Lower leg skin (tissue), 4 donors: ENCODE data around the gene MYT1. TPM values are rescaled to one million over a fixed set of nuclear protein-coding genes. Genes with fewer than 3 reads are reported as not detected.

Experiments
- DNase-seq, 2 donors: peaks; one replicate each; pipeline ENCODE4 v3.0.0-alpha.2; 2019; ENCODE audit warnings: low spot score in 2 of 2
- H3K4me3 ChIP-seq: fragments of 200-600 bp; sonication (generic); 2 replicates; pipeline ENCODE4 v1.5.1; 2017; ENCODE audit warnings: mild to moderate bottlenecking, low read depth; ENCODE audit not compliant: poor library complexity, severe bottlenecking
- POLR2A ChIP-seq, 2 donors: fragments of 450-650 bp; IDR thresholded peaks; one replicate each; pipeline ENCODE4 v1.6.1; 2016 to 2017; ENCODE audit warnings: antibody characterized with exemption in 2 of 2, mild to moderate bottlenecking in 1 of 2, moderate library complexity in 1 of 2
- WGBS, 2 donors: methylation state at CpG; one replicate each; pipeline ENCODE4 v1.1.5; 2018; 5-methylcytosine and 5-hydroxymethylcytosine counted together
- intact Hi-C: fragments of 100-400 bp; cut with DNase I; formaldehyde crosslinking; loops from one replicate; pipeline ENCODE4 v1.15.0; 2023; ENCODE audit warnings: low total_unique reads
- total RNA-seq, 4 donors: library from RNA; depleted of rRNA; stranded (reverse); fragments of >200 nt; gene quantifications; one replicate each; pipeline ENCODE4 v1.1.0, GENCODE V29; 2016
- TF ChIP-seq, protein P1 (sequence below), 3 donors: fragments of 450-650 bp; IDR thresholded peaks; one replicate each; pipeline ENCODE4 v1.5.1; 2016; ENCODE audit warnings: antibody characterized with exemption in 3 of 3, mild to moderate bottlenecking in 3 of 3, moderate library complexity in 2 of 3

The MYT1 gene
- total RNA-seq, 4 donors from 2014 or later, result 0.26 TPM; not detected in 3

DNA sequence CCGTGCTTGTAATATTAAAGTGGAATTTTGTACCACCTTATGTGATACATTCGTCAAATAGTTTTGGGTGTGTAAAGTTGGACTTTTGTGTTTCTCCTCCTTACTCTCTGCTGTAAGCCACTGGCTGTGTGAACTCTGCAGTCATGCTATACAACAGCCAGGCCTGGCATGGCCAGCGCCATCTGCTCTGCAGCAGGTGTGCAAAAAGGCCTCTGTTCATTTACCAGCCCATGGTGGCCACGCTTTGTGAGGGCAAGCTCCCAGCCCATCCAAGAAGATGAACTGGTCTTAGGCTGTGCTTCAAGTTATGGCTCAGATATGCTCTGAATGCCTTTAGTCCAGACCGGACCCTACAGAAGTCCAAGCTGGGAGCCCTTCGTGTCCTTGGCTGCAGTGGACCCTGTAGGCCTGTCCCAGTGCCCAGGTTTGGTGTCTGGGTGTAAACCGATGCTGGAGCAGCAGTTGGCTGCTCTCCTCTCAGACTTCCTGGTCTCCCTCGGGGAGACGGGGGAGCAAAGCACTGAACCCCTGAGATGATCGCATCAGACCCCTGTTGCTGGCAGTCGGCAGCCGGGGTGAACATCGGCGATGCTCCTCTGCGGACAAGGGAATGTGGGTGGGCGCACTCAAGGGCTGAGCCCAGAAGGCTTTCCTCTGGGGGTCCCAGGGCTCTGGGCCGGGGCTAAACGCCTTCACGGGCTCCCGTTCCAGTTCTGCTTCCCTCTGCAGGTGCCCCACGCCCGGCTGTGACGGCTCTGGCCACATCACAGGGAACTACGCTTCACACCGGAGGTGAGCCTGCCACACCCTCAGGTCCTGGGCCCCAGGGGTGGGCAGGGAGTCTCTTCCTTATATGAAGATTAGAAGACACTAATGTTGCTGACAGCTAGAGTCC lies 62.7 kb downstream of the MYT1 start:
- DNase-seq, result no peak
- intact Hi-C loops, result no loop called here
- WGBS, 2 donors, result 77 to 79% methylated on average over 23 to 24 of the region's 25 CpGs
- TF ChIP-seq POLR2A (IDR thresholded peaks at IDR 0.05), result no peak
- TF ChIP-seq, protein P1, sequence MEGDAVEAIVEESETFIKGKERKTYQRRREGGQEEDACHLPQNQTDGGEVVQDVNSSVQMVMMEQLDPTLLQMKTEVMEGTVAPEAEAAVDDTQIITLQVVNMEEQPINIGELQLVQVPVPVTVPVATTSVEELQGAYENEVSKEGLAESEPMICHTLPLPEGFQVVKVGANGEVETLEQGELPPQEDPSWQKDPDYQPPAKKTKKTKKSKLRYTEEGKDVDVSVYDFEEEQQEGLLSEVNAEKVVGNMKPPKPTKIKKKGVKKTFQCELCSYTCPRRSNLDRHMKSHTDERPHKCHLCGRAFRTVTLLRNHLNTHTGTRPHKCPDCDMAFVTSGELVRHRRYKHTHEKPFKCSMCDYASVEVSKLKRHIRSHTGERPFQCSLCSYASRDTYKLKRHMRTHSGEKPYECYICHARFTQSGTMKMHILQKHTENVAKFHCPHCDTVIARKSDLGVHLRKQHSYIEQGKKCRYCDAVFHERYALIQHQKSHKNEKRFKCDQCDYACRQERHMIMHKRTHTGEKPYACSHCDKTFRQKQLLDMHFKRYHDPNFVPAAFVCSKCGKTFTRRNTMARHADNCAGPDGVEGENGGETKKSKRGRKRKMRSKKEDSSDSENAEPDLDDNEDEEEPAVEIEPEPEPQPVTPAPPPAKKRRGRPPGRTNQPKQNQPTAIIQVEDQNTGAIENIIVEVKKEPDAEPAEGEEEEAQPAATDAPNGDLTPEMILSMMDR (IDR thresholded peaks at IDR 0.05), result no peak
- H3K4me3 ChIP-seq, result no peak overlapping the region

DNA sequence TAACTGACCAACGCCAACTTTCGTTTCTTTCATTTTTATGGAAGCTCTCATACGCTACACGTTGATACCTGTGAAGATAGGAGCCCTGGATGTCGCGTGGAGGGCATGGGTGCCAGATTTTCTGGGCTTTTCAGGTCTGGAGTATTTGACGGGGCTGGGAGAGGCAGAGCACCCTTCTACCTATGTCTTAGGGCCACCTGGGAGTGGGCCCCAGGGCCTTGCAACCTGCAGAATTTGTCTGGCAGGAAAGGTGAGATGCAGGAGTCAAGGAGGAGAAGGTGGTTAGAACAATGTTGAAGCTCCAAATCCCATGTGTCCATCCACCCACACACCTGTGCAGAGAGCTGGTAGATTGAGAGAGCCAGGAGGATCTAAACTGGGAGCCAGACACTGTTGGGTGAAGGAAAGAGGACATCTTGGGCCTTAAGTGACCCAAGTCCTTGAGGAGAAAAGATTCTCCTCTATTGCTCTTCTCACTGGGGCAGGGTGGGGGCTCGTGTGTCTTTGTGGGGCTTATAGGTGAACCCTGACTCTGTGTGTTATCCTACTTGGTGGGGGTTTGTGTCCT lies 63.9 kb downstream of the MYT1 start:
- 90 to 93% methylated on average over 8 of the region's 8 CpGs for WGBS, 2 donors
- intact Hi-C loops, result no loop called here
- H3K4me3 ChIP-seq, result no peak overlapping the region
- no peak for DNase-seq
- TF ChIP-seq, protein P1 (IDR thresholded peaks at IDR 0.05), result no peak
- TF ChIP-seq POLR2A (IDR thresholded peaks at IDR 0.05), result no peak

DNA sequence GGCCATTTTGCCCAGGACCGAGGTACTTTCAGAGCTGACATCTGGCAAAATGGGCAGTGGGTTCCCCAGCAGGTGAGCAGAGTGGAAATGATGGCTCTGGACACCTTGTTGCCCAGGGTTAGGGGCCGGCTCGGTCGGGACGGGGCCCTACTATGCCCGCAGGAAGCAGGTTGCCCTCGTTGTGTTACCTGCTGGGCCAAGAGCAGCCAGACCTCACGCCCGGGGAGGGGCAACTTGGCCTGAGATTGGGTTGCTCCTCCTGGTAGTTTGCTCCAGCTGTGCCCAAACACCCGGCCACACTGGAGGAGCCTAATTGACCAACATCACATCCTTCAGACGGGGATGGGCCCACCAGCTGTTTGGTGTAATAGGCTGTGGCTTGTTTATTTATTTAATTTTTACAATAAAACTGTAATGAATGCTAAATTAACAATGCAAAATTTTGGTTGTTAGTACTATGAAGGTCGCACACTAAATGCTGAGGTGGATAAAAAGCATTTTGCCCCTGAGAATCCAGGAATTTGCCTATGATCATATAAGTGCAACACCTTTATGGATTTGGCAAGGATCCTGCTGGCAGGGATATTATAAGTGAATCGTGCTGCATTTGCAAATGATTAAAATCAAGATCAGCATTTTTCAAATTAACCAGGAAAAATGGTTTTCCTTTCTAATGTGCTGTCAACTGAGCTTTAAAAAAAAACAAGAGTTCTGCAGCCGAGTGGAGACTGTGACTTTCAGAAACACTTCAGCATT lies 64.7 kb downstream of the MYT1 start:
- H3K4me3 ChIP-seq, result no peak overlapping the region
- no peak for DNase-seq
- WGBS, 2 donors, result 51 to 62% methylated on average over 11 to 14 of the region's 14 CpGs
- TF ChIP-seq POLR2A (IDR thresholded peaks at IDR 0.05), result no peak
- TF ChIP-seq, protein P1 (IDR thresholded peaks at IDR 0.05), result no peak
- intact Hi-C loops, result no loop called here

DNA sequence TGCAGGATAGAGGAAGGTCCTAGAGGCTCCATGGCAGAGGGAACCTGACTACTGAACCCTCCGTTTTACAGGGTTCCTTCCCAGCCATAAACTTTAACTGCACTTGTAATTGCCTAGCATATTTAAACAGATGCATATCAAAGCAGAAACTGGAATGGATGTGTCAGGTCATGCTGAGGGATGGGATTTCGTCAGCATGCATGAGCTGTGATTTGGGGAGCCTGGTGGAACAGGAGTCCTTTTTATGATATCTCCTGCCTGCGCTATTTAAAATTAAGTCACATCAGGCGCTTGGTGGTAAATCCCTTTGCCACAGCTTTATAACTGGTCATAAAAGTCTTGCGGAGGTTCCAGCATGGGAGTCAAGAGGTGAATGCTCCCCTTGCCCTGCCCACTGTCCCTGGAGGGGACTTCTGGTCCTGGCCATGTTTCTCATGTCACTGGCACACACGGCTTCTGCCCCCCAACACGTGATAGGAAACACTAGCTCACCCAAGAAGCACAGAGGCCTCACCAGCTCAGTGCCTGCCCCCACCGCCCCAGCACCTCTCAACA lies 65.3 kb downstream of the MYT1 start:
- DNase-seq, result no peak
- TF ChIP-seq, protein P1 (IDR thresholded peaks at IDR 0.05), result no peak
- TF ChIP-seq POLR2A (IDR thresholded peaks at IDR 0.05), result no peak
- intact Hi-C loops, result no loop called here
- H3K4me3 ChIP-seq, result no peak overlapping the region
- 42 to 50% methylated on average over 8 of the region's 8 CpGs for WGBS, 2 donors

DNA sequence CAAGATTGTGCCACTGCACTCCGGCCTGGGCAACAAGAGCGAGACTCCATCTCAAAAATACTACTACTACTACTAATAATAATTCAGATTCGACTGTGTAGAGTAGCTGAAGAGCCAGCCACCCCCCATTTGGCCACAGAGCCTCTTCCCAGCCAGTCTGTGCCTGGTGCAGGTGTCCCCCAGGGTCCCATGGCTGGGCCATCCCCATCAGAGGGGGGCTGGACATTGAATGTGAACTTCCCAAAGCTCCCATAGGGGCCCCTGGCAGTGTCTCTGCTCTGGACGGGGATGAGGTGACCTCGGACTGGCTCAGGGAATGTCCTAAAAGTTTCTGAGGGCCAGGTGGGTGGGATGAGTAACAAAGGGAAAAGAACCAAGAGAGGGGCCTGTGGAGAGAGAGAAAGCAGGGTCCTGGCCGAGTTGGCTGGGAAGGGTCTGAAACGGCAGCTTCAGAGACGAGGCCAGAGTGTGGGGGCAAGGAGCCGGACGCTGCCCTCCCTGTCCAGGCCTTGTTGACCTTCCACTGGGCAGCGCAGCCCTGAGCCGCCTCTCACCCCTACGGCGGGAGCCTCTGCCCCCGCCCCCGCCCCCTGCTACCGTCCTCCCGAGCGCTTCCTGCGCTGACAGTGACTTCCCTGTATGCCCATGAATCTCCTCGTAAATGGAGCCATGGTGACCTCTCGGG lies 66.4 kb downstream of the MYT1 start:
- TF ChIP-seq, protein P1 (IDR thresholded peaks at IDR 0.05), result no peak
- TF ChIP-seq POLR2A (IDR thresholded peaks at IDR 0.05), result no peak
- DNase-seq, result no peak
- WGBS, 2 donors, result 90 to 94% methylated on average over 22 of the region's 22 CpGs
- no peak overlapping the region for H3K4me3 ChIP-seq
- intact Hi-C loops, result no loop called here
